Liver (tissue), 9 donors: ENCODE results near the gene BPI. TPM values are rescaled to one million over a fixed set of nuclear protein-coding genes. Genes with fewer than 3 reads are reported as not detected.
"Not testable (repeated sequence)": the region's sequence is repeated elsewhere in the genome, so short reads cannot be mapped to it uniquely, and the experiment has no call there.

Experiments used
- DNase-seq: peaks from one replicate; pipeline ENCODE4 v3.0.0-alpha.2; 2017; ENCODE audit warnings: low spot score
- H3K27ac ChIP-seq, 2 donors: one replicate each; pipeline ENCODE4 v1.7.0; 2013; ENCODE audit warnings: inconsistent platforms in 2 of 2, low read length in 2 of 2, control low read depth in 1 of 2, low read depth in 1 of 2, mild to moderate bottlenecking in 1 of 2
- H3K27me3 ChIP-seq, 4 donors: one replicate each; pipeline versions ENCODE4 v1.6.1 to v1.7.0; 2013; ENCODE audit warnings: low read length in 3 of 4, inconsistent platforms in 1 of 4, mild to moderate bottlenecking in 1 of 4, moderate library complexity in 1 of 4; ENCODE audit not compliant: control insufficient read depth in 4 of 4, insufficient read depth in 4 of 4
- H3K36me3 ChIP-seq, 4 donors: one replicate each; pipeline versions ENCODE4 v1.6.1 to v1.7.0; 2013; ENCODE audit warnings: low read length in 3 of 4, mild to moderate bottlenecking in 3 of 4, low read depth in 1 of 4, moderate library complexity in 1 of 4; ENCODE audit not compliant: control insufficient read depth in 4 of 4, insufficient read depth in 3 of 4
- H3K4me1 ChIP-seq, 4 donors: one replicate each; pipeline versions ENCODE4 v1.6.1 to v1.7.0; 2013; ENCODE audit warnings: low read length in 3 of 4, mild to moderate bottlenecking in 3 of 4, moderate library complexity in 1 of 4; ENCODE audit not compliant: control insufficient read depth in 4 of 4, insufficient read depth in 4 of 4
- H3K4me3 ChIP-seq, 3 donors: one replicate each; pipeline versions ENCODE4 v1.6.1 to v1.7.0; 2013; ENCODE audit warnings: low read length in 3 of 3, control low read depth in 1 of 3, low read depth in 1 of 3, mild to moderate bottlenecking in 1 of 3
- H3K9ac ChIP-seq, 2 donors: one replicate each; pipeline ENCODE4 v1.7.0; 2013; ENCODE audit warnings: low read length in 2 of 2, mild to moderate bottlenecking in 2 of 2, moderate library complexity in 2 of 2, control low read depth in 1 of 2, low read depth in 1 of 2
- H3K9me3 ChIP-seq, 4 donors: one replicate each; pipeline versions ENCODE4 v1.6.1 to v1.7.0; 2013; ENCODE audit warnings: low read length in 3 of 4; ENCODE audit not compliant: control insufficient read depth in 4 of 4
- ATF3 ChIP-seq: IDR thresholded peaks from 2 replicates; pipeline ENCODE4 v1.6.1; 2016; ENCODE audit warnings: antibody characterized with exemption
- EGR1 ChIP-seq, 2 donors: IDR thresholded peaks; 2 replicates each; pipeline ENCODE4 v1.6.1; 2016 to 2018; ENCODE audit warnings: antibody characterized with exemption in 2 of 2, low read depth in 2 of 2
- FOXA1 ChIP-seq: IDR thresholded peaks from 2 replicates; pipeline ENCODE4 v1.6.1; 2016; ENCODE audit warnings: antibody characterized with exemption
- FOXA2 ChIP-seq: IDR thresholded peaks from 2 replicates; pipeline ENCODE4 v1.6.1; 2016; ENCODE audit warnings: antibody characterized with exemption
- GABPA ChIP-seq, 2 donors: IDR thresholded peaks in 1 of 2; conservative IDR thresholded peaks in 1 of 2; 2 replicates each; pipeline ENCODE4 v1.6.1; 2016; ENCODE audit warnings: antibody characterized with exemption in 2 of 2, mild to moderate bottlenecking in 1 of 2, moderate library complexity in 1 of 2
- HNF4A ChIP-seq, 2 donors: conservative IDR thresholded peaks; 2 replicates each; pipeline ENCODE4 v1.6.1; 2016; ENCODE audit warnings: antibody characterized with exemption in 2 of 2, mild to moderate bottlenecking in 2 of 2
- HNF4G ChIP-seq: IDR thresholded peaks from 2 replicates; pipeline ENCODE4 v1.6.1; 2016; ENCODE audit warnings: antibody characterized with exemption
- JUND ChIP-seq, 2 donors: IDR thresholded peaks; 2 replicates each; pipeline ENCODE4 v1.6.1; 2016; ENCODE audit warnings: antibody characterized with exemption in 2 of 2
- NR2F2 ChIP-seq: IDR thresholded peaks from 2 replicates; pipeline ENCODE4 v1.6.1; 2016; ENCODE audit warnings: antibody characterized with exemption
- RAD21 ChIP-seq, 2 donors: IDR thresholded peaks; 2 replicates each; pipeline ENCODE4 v1.6.1; 2016; ENCODE audit warnings: antibody characterized with exemption in 2 of 2, mild to moderate bottlenecking in 2 of 2
- RXRA ChIP-seq, 2 donors: IDR thresholded peaks; 2 replicates each; pipeline ENCODE4 v1.6.1; 2017 to 2018; ENCODE audit warnings: antibody characterized with exemption in 2 of 2, mild to moderate bottlenecking in 1 of 2
- TAF1 ChIP-seq: conservative IDR thresholded peaks from 2 replicates; pipeline ENCODE4 v1.6.1; 2016; ENCODE audit warnings: antibody characterized with exemption, mild to moderate bottlenecking
- YY1 ChIP-seq: IDR thresholded peaks from 2 replicates; pipeline ENCODE4 v1.6.1; 2016; ENCODE audit warnings: antibody characterized with exemption, mild to moderate bottlenecking
- WGBS: extraction: QIAGEN DNeasy Blood & Tissue Kit; methylation state at CpG from one replicate; pipeline ENCODE4 v1.1.7; 2013; 5-methylcytosine and 5-hydroxymethylcytosine counted together
- polyA plus RNA-seq, 2 donors: library from polyadenylated mRNA; stranded (reverse) in 1 of 2; unstranded in 1 of 2; fragments of 200-250 nt in 1 of 2; fragments of >200 nt in 1 of 2; fragmentation: Nextera tagmentation in 1 of 2; extraction: Ambion mirVana in 1 of 2; gene quantifications; one replicate each; pipeline versions ENCODE4 v1.2.1 to v1.2.3, GENCODE V29; 2013 to 2015
- total RNA-seq, 2 donors: library from RNA; depleted of rRNA; stranded (reverse); fragments of >200 nt; gene quantifications; one replicate each; pipeline ENCODE4 v1.2.3, GENCODE V29; 2014
- TF ChIP-seq, protein P1 (sequence below): fragments of 150-350 bp; IDR thresholded peaks from 2 replicates; pipeline ENCODE4 v1.5.1; 2017; ENCODE audit warnings: improper control_type of control experiment, low read depth, low read length; ENCODE audit not compliant: missing input control
- TF ChIP-seq, protein P2 (sequence below): IDR thresholded peaks from 2 replicates; pipeline ENCODE4 v1.6.1; 2016; ENCODE audit warnings: antibody characterized with exemption
- TF ChIP-seq, protein P3 (sequence below): IDR thresholded peaks from 2 replicates; pipeline ENCODE4 v1.6.1; 2016; ENCODE audit warnings: antibody characterized with exemption
- TF ChIP-seq, protein P4 (sequence below): IDR thresholded peaks from 2 replicates; pipeline ENCODE4 v1.6.1; 2016; ENCODE audit warnings: antibody characterized with exemption, mild to moderate bottlenecking
- donor health status: healthy.
- donor health status: healthy.
- donor health status: healthy.
- donor health status: healthy.
- donor health status: healthy.

BPI gene
- total RNA-seq (10 to 100 TPM in 1 of 2 donors, under 1 TPM in 1; 0.08 to 10.3 TPM), polyA plus RNA-seq (under 1 TPM in 1 of 2 donors, not detected in 1; 0.37 TPM)

- Histone ChIP-seq H3K27me3 (no peaks in the 10 kb centered on the region), H3K36me3 (no peaks in the 10 kb centered on the region), H3K9me3 (no peaks in the 10 kb centered on the region), H3K4me3 (no peak within 1 kb of the TSS), H3K27ac (no peak within 1 kb of the TSS), H3K4me1 (peaks cover 0 to 2% (median under 1%) of the 10 kb centered on the region in 4 donors), H3K9ac (no peak within 1 kb of the TSS)
- no peak for TF ChIP-seq NR2F2
- TF ChIP-seq HNF4G = no peak
- no peak for TF ChIP-seq RXRA (IDR thresholded peaks at IDR 0.05)
- no peak for TF ChIP-seq HNF4A (conservative IDR thresholded peaks at IDR 0.05)
- TF ChIP-seq YY1 = no peak
- TF ChIP-seq TAF1 = no peak
- TF ChIP-seq, protein P1, sequence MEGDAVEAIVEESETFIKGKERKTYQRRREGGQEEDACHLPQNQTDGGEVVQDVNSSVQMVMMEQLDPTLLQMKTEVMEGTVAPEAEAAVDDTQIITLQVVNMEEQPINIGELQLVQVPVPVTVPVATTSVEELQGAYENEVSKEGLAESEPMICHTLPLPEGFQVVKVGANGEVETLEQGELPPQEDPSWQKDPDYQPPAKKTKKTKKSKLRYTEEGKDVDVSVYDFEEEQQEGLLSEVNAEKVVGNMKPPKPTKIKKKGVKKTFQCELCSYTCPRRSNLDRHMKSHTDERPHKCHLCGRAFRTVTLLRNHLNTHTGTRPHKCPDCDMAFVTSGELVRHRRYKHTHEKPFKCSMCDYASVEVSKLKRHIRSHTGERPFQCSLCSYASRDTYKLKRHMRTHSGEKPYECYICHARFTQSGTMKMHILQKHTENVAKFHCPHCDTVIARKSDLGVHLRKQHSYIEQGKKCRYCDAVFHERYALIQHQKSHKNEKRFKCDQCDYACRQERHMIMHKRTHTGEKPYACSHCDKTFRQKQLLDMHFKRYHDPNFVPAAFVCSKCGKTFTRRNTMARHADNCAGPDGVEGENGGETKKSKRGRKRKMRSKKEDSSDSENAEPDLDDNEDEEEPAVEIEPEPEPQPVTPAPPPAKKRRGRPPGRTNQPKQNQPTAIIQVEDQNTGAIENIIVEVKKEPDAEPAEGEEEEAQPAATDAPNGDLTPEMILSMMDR = no peak
- TF ChIP-seq RAD21 (IDR thresholded peaks at IDR 0.05) = no peak
- no peak for TF ChIP-seq JUND (IDR thresholded peaks at IDR 0.05)
- TF ChIP-seq GABPA (IDR thresholded peaks at IDR 0.05 in 1 of 2, conservative IDR thresholded peaks at IDR 0.05 in 1 of 2) = no peak
- no peak for DNase-seq
- WGBS = 72% methylated on average over 21 of the region's 21 CpGs
Measured at GRCh38 chr20:38303908-38304379, at the start of gene BPI. TSS of gene BPI (plus strand) at chr20:38304156. CDS start at chr20:38304224, 68 bp downstream.

DNA sequence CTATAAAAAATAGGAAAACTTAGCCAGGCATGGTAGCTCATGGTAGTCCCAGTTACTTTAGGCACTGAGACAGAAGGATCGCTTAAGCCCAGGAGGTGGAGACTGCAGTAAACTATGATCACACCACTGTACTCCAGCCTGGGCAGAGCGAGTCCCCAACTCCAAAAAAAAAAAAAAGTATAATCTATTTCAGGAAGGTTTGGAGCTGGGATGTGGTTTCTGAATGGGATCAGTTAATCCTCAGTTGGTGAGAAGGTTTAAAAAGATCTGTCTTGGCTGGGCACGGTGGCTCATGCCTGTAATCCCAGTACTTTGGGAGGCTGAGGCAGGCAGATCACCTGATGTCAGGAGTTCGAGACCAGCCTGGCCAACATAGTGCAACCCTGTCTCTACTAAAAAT is 49.3 kb upstream of the BPI start:
- 94% methylated on average over 4 of the region's 4 CpGs for WGBS
- H3K36me3 ChIP-seq = not testable (repeated sequence)

GRCh38 chr20:38255393-38255792 is 48.6 kb upstream of the BPI start:
- no peak for DNase-seq
- H3K27ac ChIP-seq = no peak overlapping the region
- H3K4me3 ChIP-seq = no peak overlapping the region
- H3K27me3 ChIP-seq = no peaks in the 10 kb centered on the region
- peaks cover 3 to 14% (median 9%) of the 10 kb centered on the region in 4 donors for H3K4me1 ChIP-seq
- no peaks in the 10 kb centered on the region for H3K36me3 ChIP-seq
- TF ChIP-seq, protein P2, sequence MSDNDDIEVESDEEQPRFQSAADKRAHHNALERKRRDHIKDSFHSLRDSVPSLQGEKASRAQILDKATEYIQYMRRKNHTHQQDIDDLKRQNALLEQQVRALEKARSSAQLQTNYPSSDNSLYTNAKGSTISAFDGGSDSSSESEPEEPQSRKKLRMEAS = no peak
- no peak for TF ChIP-seq ATF3
- TF ChIP-seq FOXA2 = no peak
- no peak for TF ChIP-seq JUND (IDR thresholded peaks at IDR 0.05)
- TF ChIP-seq, protein P3, sequence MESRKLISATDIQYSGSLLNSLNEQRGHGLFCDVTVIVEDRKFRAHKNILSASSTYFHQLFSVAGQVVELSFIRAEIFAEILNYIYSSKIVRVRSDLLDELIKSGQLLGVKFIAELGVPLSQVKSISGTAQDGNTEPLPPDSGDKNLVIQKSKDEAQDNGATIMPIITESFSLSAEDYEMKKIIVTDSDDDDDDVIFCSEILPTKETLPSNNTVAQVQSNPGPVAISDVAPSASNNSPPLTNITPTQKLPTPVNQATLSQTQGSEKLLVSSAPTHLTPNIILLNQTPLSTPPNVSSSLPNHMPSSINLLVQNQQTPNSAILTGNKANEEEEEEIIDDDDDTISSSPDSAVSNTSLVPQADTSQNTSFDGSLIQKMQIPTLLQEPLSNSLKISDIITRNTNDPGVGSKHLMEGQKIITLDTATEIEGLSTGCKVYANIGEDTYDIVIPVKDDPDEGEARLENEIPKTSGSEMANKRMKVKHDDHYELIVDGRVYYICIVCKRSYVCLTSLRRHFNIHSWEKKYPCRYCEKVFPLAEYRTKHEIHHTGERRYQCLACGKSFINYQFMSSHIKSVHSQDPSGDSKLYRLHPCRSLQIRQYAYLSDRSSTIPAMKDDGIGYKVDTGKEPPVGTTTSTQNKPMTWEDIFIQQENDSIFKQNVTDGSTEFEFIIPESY = no peak
- TF ChIP-seq NR2F2 = no peak
- no peak for TF ChIP-seq TAF1
- no peak for TF ChIP-seq HNF4A (conservative IDR thresholded peaks at IDR 0.05)
- TF ChIP-seq GABPA (IDR thresholded peaks at IDR 0.05 in 1 of 2, conservative IDR thresholded peaks at IDR 0.05 in 1 of 2) = no peak
- no peak for TF ChIP-seq FOXA1
- TF ChIP-seq RAD21 (IDR thresholded peaks at IDR 0.05) = no peak
- TF ChIP-seq, protein P4, sequence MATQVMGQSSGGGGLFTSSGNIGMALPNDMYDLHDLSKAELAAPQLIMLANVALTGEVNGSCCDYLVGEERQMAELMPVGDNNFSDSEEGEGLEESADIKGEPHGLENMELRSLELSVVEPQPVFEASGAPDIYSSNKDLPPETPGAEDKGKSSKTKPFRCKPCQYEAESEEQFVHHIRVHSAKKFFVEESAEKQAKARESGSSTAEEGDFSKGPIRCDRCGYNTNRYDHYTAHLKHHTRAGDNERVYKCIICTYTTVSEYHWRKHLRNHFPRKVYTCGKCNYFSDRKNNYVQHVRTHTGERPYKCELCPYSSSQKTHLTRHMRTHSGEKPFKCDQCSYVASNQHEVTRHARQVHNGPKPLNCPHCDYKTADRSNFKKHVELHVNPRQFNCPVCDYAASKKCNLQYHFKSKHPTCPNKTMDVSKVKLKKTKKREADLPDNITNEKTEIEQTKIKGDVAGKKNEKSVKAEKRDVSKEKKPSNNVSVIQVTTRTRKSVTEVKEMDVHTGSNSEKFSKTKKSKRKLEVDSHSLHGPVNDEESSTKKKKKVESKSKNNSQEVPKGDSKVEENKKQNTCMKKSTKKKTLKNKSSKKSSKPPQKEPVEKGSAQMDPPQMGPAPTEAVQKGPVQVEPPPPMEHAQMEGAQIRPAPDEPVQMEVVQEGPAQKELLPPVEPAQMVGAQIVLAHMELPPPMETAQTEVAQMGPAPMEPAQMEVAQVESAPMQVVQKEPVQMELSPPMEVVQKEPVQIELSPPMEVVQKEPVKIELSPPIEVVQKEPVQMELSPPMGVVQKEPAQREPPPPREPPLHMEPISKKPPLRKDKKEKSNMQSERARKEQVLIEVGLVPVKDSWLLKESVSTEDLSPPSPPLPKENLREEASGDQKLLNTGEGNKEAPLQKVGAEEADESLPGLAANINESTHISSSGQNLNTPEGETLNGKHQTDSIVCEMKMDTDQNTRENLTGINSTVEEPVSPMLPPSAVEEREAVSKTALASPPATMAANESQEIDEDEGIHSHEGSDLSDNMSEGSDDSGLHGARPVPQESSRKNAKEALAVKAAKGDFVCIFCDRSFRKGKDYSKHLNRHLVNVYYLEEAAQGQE = no peak
- TF ChIP-seq EGR1 (IDR thresholded peaks at IDR 0.05; ENCODE audit: low read depth in 2 of 2) = no peak
- TF ChIP-seq YY1 = no peak
- no peak for TF ChIP-seq HNF4G
- H3K9me3 ChIP-seq = no peaks in the 10 kb centered on the region
- 73% methylated on average over 5 of the region's 5 CpGs for WGBS
- no peak overlapping the region for H3K9ac ChIP-seq

More for the DNA sequence above, 49.3 kb upstream of the BPI start:
- DNase-seq, H3K9ac ChIP-seq, H3K9me3 ChIP-seq, H3K4me1 ChIP-seq, H3K27ac ChIP-seq, H3K4me3 ChIP-seq, H3K27me3 ChIP-seq: not testable (repeated sequence)
